Fibroblast of lung (primary cell): ENCODE results near the gene GALK2.

ENCODE experiments used
- EZH2 ChIP-seq: IDR thresholded peaks from 2 replicates; pipeline ENCODE4 v1.5.1; 2012; ENCODE audit warnings: low read length, control low read depth, mild to moderate bottlenecking; ENCODE audit errors: missing control alignments
- TF ChIP-seq, protein P1 (sequence below), 2 donors: IDR thresholded peaks in 1 of 2; conservative IDR thresholded peaks in 1 of 2; 1 replicate in 1 of 2; 2 replicates in 1 of 2; pipeline ENCODE4 v1.5.1; 2011 to 2012; ENCODE audit warnings: low read length in 2 of 2, control low read depth in 1 of 2, inconsistent platforms in 1 of 2, low read depth in 1 of 2, mild to moderate bottlenecking in 1 of 2

DNA sequence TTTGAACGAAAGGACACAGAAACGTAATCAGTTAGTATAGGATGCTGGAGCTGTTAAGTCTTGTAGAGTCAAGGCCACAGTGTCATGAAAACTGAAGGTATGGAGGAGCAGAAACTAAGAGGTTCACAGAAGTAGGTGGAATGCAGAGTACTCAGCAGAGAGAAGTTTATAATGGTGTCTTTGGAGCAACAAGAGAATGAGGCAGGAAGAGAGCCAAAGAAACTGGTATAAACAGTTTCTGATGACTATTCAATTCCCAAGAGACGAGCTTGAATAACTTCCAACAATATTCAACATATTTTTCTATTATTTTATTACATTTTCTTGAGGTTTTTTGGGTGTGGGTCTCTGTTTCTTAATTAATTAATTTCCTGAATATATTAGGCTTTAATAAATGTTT is 29.6 kb downstream of the GALK2 start:
- TF ChIP-seq, protein P1, sequence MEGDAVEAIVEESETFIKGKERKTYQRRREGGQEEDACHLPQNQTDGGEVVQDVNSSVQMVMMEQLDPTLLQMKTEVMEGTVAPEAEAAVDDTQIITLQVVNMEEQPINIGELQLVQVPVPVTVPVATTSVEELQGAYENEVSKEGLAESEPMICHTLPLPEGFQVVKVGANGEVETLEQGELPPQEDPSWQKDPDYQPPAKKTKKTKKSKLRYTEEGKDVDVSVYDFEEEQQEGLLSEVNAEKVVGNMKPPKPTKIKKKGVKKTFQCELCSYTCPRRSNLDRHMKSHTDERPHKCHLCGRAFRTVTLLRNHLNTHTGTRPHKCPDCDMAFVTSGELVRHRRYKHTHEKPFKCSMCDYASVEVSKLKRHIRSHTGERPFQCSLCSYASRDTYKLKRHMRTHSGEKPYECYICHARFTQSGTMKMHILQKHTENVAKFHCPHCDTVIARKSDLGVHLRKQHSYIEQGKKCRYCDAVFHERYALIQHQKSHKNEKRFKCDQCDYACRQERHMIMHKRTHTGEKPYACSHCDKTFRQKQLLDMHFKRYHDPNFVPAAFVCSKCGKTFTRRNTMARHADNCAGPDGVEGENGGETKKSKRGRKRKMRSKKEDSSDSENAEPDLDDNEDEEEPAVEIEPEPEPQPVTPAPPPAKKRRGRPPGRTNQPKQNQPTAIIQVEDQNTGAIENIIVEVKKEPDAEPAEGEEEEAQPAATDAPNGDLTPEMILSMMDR (conservative IDR thresholded peaks at IDR 0.05 in 1 of 2, IDR thresholded peaks at IDR 0.05 in 1 of 2; ENCODE audit: low read depth in 1 of 2, low read length in 2 of 2), result no peak
- TF ChIP-seq EZH2, result no peak
